ENCODE data around the gene PRKG1. TPM values are rescaled to one million over a fixed set of nuclear protein-coding genes. Genes with fewer than 3 reads are reported as not detected.

The PRKG1 gene
- polyA plus RNA-seq, 1 donor (not counting 4 experiments of a cell fraction or from before 2014, with no cell fraction given): 0.24 TPM

- Histone ChIP-seq H3K9me3 (ENCODE audit: control insufficient read depth, low read depth, low read length) (no peaks in the 10 kb centered on the region), H3K79me2 (ENCODE audit: control insufficient read depth, insufficient read depth, low read length) (no peaks in the 10 kb centered on the region), H3K27ac (ENCODE audit: control insufficient read depth, insufficient read depth, low read length) (no peak overlapping the region), H3K4me3 (ENCODE audit: control insufficient read depth in 2 of 3, extremely low read depth in 1 of 3, insufficient read depth in 2 of 3, low read depth in 1 of 3, low read length in 3 of 3) (no peak overlapping the region), H3K9me1 (ENCODE audit: control insufficient read depth, extremely low read depth, insufficient read depth, low read length) (no peaks in the 10 kb centered on the region), H3K4me1 (ENCODE audit: control insufficient read depth, extremely low read depth, insufficient read depth, low read length) (peaks cover 6% of the 10 kb centered on the region), H3K36me3 (ENCODE audit: control insufficient read depth in 2 of 2, extremely low read depth in 1 of 2, insufficient read depth in 2 of 2, low read length in 2 of 2) (no peaks in the 10 kb centered on the region), H2AFZ (ENCODE audit: control insufficient read depth, low read length) (no peak overlapping the region), H4K20me1 (ENCODE audit: control insufficient read depth, extremely low read depth, insufficient read depth, low read length) (no peaks in the 10 kb centered on the region), H3K9ac (ENCODE audit: control insufficient read depth, extremely low read depth, insufficient read depth, low read length) (no peak overlapping the region), H3K27me3 (ENCODE audit: control insufficient read depth, extremely low read depth, insufficient read depth, low read length) (no peaks in the 10 kb centered on the region), H3K4me2 (ENCODE audit: control insufficient read depth, extremely low read depth, insufficient read depth, low read depth, low read length) (no peak overlapping the region)
- FAIRE-seq (no peak), DNase-seq (ENCODE audit: low read depth, low spot score) (no peak)
- dilution Hi-C loops (cut with MboI; ENCODE audit: extremely low pct_ligation_motif_present, low sequenced_read_pairs): no loop called here
- no peak for TF ChIP-seq EZH2 (IDR thresholded peaks at IDR 0.05; ENCODE audit: low read length)
- TF ChIP-seq CTCF (optimal IDR thresholded peaks at IDR 0.05 in 1 of 3, IDR thresholded peaks at IDR 0.05 in 1 of 3, conservative IDR thresholded peaks at IDR 0.05 in 1 of 3; ENCODE audit: extremely low read depth in 1 of 3, insufficient read depth in 2 of 3, low read length in 3 of 3): no peak
Measured at GRCh38 chr10:52276986-52277385, 1202.7 kb downstream of the PRKG1 start.

GRCh38 chr10:52279546-52279945, 1205.3 kb downstream of the PRKG1 start:
- no peaks in the 10 kb centered on the region for H3K36me3 ChIP-seq (ENCODE audit: control insufficient read depth in 2 of 2, extremely low read depth in 1 of 2, insufficient read depth in 2 of 2, low read length in 2 of 2)
- H3K9me1 ChIP-seq (ENCODE audit: control insufficient read depth, extremely low read depth, insufficient read depth, low read length): no peaks in the 10 kb centered on the region
- no peaks in the 10 kb centered on the region for H3K79me2 ChIP-seq (ENCODE audit: control insufficient read depth, insufficient read depth, low read length)
- no peaks in the 10 kb centered on the region for H3K9me3 ChIP-seq (ENCODE audit: control insufficient read depth, low read depth, low read length)
- no peaks in the 10 kb centered on the region for H4K20me1 ChIP-seq (ENCODE audit: control insufficient read depth, extremely low read depth, insufficient read depth, low read length)
- H2AFZ ChIP-seq (ENCODE audit: control insufficient read depth, low read length): no peak overlapping the region
- dilution Hi-C loops (cut with MboI; ENCODE audit: extremely low pct_ligation_motif_present, low sequenced_read_pairs): no loop called here
- no peak overlapping the region for H3K4me2 ChIP-seq (ENCODE audit: control insufficient read depth, extremely low read depth, insufficient read depth, low read depth, low read length)
- H3K4me1 ChIP-seq (ENCODE audit: control insufficient read depth, extremely low read depth, insufficient read depth, low read length): peaks cover 6% of the 10 kb centered on the region
- H3K9ac ChIP-seq (ENCODE audit: control insufficient read depth, extremely low read depth, insufficient read depth, low read length): no peak overlapping the region
- no peak overlapping the region for H3K4me3 ChIP-seq (ENCODE audit: control insufficient read depth in 2 of 3, extremely low read depth in 1 of 3, insufficient read depth in 2 of 3, low read depth in 1 of 3, low read length in 3 of 3)
- FAIRE-seq (no peak), DNase-seq (ENCODE audit: low read depth, low spot score) (no peak)
- no peak for TF ChIP-seq CTCF (optimal IDR thresholded peaks at IDR 0.05 in 1 of 3, IDR thresholded peaks at IDR 0.05 in 1 of 3, conservative IDR thresholded peaks at IDR 0.05 in 1 of 3; ENCODE audit: extremely low read depth in 1 of 3, insufficient read depth in 2 of 3, low read length in 3 of 3)
- H3K27ac ChIP-seq (ENCODE audit: control insufficient read depth, insufficient read depth, low read length): no peak overlapping the region
- no peaks in the 10 kb centered on the region for H3K27me3 ChIP-seq (ENCODE audit: control insufficient read depth, extremely low read depth, insufficient read depth, low read length)

Data from keratinocyte (primary cell).